GM19468 (cell line): ENCODE data around the gene SPTY2D1.
A peak's percentile ranks its signal among the peaks of the same experiment; 100 is the strongest.
"Not testable (repeated sequence)": the region's sequence is repeated elsewhere in the genome, so short reads cannot be mapped to it uniquely, and the experiment has no call there.

Source experiments
- ATAC-seq: cut with Tn5 transposase; IDR thresholded peaks from one replicate; pipeline ENCODE4 v1.9.1; 2021; ENCODE audit warnings: mild to moderate bottlenecking, moderate library complexity, moderate number of reproducible peaks; ENCODE audit not compliant: unreplicated experiment; ENCODE audit errors: extremely low read depth

Gene SPTY2D1

GRCh38 chr11:18618342-18619025, 15.7 kb downstream of the SPTY2D1 start:
- ATAC-seq = no peak

- no peak for ATAC-seq
These were observed 16.3 kb downstream of the SPTY2D1 start for GRCh38 chr11:18617688-18618341.

GRCh38 chr11:18615628-18616392, 18.3 kb downstream of the SPTY2D1 start:
- ATAC-seq = peak; percentile 82

GRCh38 chr11:18614667-18615066, 19.5 kb downstream of the SPTY2D1 start:
- no peak for ATAC-seq

- ATAC-seq = no peak
These were observed 21.7 kb downstream of the SPTY2D1 start for GRCh38 chr11:18612394-18612793.

GRCh38 chr11:18611196-18611595, 22.9 kb downstream of the SPTY2D1 start:
- no peak for ATAC-seq

GRCh38 chr11:18608376-18608775, 25.8 kb downstream of the SPTY2D1 start:
- no peak for ATAC-seq

GRCh38 chr11:18600915-18601569, 33.1 kb downstream of the SPTY2D1 start:
- no peak for ATAC-seq

GRCh38 chr11:18599739-18600230, 34.4 kb downstream of the SPTY2D1 start, which contains the start of gene MISFA:
TSS of gene MISFA (plus strand) at chr11:18599789. CDS start at chr11:18599929, 140 bp downstream.
- ATAC-seq = no peak

- no peak for ATAC-seq
These were observed 39.0 kb downstream of the SPTY2D1 start for GRCh38 chr11:18594999-18595749.

- not testable (repeated sequence) for ATAC-seq
These were observed 40.1 kb downstream of the SPTY2D1 start for GRCh38 chr11:18594088-18594487.

GRCh38 chr11:18590571-18590970, 43.6 kb downstream of the SPTY2D1 start:
- ATAC-seq = no peak

GRCh38 chr11:18588297-18589252, 45.6 kb downstream of the SPTY2D1 start, which contains the start of gene UEVLD:
TSS of gene UEVLD (minus strand) at chr11:18588734. CDS start at chr11:18588654, 80 bp downstream.
- peak; percentile 30 for ATAC-seq

- no peak for ATAC-seq
These were observed 52.3 kb downstream of the SPTY2D1 start for GRCh38 chr11:18581825-18582224.

GRCh38 chr11:18580113-18580766, 53.9 kb downstream of the SPTY2D1 start:
- ATAC-seq = no peak

- ATAC-seq = peak; percentile 65
These were observed 55.1 kb downstream of the SPTY2D1 start for GRCh38 chr11:18578975-18579598.

GRCh38 chr11:18575361-18575760, 58.8 kb downstream of the SPTY2D1 start:
- ATAC-seq = no peak
